ENCODE results near the gene DKK3. TPM values are rescaled to one million over a fixed set of nuclear protein-coding genes. Genes with fewer than 3 reads are reported as not detected.

DKK3 gene
- total and polyA plus RNA-seq, 2 experiments from 2014 or later = 16.8 to 31.1 TPM

DNA sequence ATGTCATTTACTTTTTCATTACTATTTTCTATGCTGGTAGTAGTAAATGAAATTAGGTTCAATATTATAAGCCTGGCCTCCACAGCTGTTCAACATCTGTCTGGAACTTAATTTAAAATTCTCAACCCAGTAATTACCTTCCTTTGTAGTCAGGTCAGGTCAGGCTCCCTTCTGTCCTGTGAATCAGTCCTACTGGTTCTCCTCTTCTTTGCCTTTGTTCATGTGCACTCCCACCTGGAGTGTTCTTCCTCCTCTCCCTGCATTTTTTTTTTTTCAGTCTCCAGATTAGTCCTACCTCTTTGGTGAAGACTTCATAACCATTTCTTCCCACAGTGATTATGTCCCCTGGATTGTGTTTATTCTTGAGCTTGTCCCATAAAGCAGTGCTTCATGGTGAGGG lies 67.9 kb downstream of the DKK3 start:
- peaks cover 7% of the 10 kb centered on the region for H3K4me1 Mint-ChIP-seq
- no peak overlapping the region for H3K4me2 ChIP-seq
- no peak overlapping the region for H3K27ac ChIP-seq (ENCODE audit: low read depth)
- peak; percentile 81 for ATAC-seq
- no peaks in the 10 kb centered on the region for H3K27me3 ChIP-seq (ENCODE audit: insufficient read depth)
- peak; percentile 3 for DNase-seq (ENCODE audit: low spot score)
- no peaks in the 10 kb centered on the region for H3K4me1 ChIP-seq (ENCODE audit: insufficient read depth)
- no peak overlapping the region for H3K4me3 Mint-ChIP-seq
- peaks cover 10% of the 10 kb centered on the region; the same call in 2 of the 3 replicates for H3K36me3 Mint-ChIP-seq (ENCODE audit: low read depth)
- H3K27me3 Mint-ChIP-seq (ENCODE audit: insufficient read depth, low read depth, poor library complexity) = peaks cover 2% of the 10 kb centered on the region
- H2AFZ ChIP-seq = no peak overlapping the region
- no peaks in the 10 kb centered on the region for H3K79me2 ChIP-seq (replicated peaks; ENCODE audit: insufficient read depth)
- peak overlapping the region; percentile 58; the same call in 1 of the 2 replicates for H3K27ac Mint-ChIP-seq
- no peaks in the 10 kb centered on the region for H3F3A ChIP-seq (replicated peaks; ENCODE audit: low read depth)
- H3K9me3 Mint-ChIP-seq = no peaks in the 10 kb centered on the region
- H4K20me1 ChIP-seq (replicated peaks; ENCODE audit: insufficient read depth) = no peaks in the 10 kb centered on the region
- H3K36me3 ChIP-seq (ENCODE audit: insufficient read depth) = no peaks in the 10 kb centered on the region
- TF ChIP-seq STAT1 (IDR thresholded peaks at IDR 0.05; ENCODE audit: unreplicated experiment) (no peak), EZH2 (IDR thresholded peaks at IDR 0.05; ENCODE audit: low read depth, unreplicated experiment) (no peak), NANOG (IDR thresholded peaks at IDR 0.05; ENCODE audit: borderline replicate concordance) (no peak), JUNB (IDR thresholded peaks at IDR 0.05; ENCODE audit: unreplicated experiment) (no peak), POLR2AphosphoS5 (IDR thresholded peaks at IDR 0.05; ENCODE audit: low read depth) (no peak), ZNF114 (CRISPR knock-in tag; IDR thresholded peaks at IDR 0.05) (no peak), CREB1 (CRISPR knock-in tag; IDR thresholded peaks at IDR 0.05; ENCODE audit: low read depth) (no peak), EZH2phosphoT487 (IDR thresholded peaks at IDR 0.05; ENCODE audit: unreplicated experiment) (no peak), ZNF331 (CRISPR knock-in tag; IDR thresholded peaks at IDR 0.05; ENCODE audit: low read depth) (no peak)
- TF ChIP-seq, protein P1, sequence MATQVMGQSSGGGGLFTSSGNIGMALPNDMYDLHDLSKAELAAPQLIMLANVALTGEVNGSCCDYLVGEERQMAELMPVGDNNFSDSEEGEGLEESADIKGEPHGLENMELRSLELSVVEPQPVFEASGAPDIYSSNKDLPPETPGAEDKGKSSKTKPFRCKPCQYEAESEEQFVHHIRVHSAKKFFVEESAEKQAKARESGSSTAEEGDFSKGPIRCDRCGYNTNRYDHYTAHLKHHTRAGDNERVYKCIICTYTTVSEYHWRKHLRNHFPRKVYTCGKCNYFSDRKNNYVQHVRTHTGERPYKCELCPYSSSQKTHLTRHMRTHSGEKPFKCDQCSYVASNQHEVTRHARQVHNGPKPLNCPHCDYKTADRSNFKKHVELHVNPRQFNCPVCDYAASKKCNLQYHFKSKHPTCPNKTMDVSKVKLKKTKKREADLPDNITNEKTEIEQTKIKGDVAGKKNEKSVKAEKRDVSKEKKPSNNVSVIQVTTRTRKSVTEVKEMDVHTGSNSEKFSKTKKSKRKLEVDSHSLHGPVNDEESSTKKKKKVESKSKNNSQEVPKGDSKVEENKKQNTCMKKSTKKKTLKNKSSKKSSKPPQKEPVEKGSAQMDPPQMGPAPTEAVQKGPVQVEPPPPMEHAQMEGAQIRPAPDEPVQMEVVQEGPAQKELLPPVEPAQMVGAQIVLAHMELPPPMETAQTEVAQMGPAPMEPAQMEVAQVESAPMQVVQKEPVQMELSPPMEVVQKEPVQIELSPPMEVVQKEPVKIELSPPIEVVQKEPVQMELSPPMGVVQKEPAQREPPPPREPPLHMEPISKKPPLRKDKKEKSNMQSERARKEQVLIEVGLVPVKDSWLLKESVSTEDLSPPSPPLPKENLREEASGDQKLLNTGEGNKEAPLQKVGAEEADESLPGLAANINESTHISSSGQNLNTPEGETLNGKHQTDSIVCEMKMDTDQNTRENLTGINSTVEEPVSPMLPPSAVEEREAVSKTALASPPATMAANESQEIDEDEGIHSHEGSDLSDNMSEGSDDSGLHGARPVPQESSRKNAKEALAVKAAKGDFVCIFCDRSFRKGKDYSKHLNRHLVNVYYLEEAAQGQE (IDR thresholded peaks at IDR 0.05; ENCODE audit: unreplicated experiment) = no peak
- TF ChIP-seq, protein P2, sequence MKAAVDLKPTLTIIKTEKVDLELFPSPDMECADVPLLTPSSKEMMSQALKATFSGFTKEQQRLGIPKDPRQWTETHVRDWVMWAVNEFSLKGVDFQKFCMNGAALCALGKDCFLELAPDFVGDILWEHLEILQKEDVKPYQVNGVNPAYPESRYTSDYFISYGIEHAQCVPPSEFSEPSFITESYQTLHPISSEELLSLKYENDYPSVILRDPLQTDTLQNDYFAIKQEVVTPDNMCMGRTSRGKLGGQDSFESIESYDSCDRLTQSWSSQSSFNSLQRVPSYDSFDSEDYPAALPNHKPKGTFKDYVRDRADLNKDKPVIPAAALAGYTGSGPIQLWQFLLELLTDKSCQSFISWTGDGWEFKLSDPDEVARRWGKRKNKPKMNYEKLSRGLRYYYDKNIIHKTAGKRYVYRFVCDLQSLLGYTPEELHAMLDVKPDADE (IDR thresholded peaks at IDR 0.05) = no peak
- TF ChIP-seq, protein P3, sequence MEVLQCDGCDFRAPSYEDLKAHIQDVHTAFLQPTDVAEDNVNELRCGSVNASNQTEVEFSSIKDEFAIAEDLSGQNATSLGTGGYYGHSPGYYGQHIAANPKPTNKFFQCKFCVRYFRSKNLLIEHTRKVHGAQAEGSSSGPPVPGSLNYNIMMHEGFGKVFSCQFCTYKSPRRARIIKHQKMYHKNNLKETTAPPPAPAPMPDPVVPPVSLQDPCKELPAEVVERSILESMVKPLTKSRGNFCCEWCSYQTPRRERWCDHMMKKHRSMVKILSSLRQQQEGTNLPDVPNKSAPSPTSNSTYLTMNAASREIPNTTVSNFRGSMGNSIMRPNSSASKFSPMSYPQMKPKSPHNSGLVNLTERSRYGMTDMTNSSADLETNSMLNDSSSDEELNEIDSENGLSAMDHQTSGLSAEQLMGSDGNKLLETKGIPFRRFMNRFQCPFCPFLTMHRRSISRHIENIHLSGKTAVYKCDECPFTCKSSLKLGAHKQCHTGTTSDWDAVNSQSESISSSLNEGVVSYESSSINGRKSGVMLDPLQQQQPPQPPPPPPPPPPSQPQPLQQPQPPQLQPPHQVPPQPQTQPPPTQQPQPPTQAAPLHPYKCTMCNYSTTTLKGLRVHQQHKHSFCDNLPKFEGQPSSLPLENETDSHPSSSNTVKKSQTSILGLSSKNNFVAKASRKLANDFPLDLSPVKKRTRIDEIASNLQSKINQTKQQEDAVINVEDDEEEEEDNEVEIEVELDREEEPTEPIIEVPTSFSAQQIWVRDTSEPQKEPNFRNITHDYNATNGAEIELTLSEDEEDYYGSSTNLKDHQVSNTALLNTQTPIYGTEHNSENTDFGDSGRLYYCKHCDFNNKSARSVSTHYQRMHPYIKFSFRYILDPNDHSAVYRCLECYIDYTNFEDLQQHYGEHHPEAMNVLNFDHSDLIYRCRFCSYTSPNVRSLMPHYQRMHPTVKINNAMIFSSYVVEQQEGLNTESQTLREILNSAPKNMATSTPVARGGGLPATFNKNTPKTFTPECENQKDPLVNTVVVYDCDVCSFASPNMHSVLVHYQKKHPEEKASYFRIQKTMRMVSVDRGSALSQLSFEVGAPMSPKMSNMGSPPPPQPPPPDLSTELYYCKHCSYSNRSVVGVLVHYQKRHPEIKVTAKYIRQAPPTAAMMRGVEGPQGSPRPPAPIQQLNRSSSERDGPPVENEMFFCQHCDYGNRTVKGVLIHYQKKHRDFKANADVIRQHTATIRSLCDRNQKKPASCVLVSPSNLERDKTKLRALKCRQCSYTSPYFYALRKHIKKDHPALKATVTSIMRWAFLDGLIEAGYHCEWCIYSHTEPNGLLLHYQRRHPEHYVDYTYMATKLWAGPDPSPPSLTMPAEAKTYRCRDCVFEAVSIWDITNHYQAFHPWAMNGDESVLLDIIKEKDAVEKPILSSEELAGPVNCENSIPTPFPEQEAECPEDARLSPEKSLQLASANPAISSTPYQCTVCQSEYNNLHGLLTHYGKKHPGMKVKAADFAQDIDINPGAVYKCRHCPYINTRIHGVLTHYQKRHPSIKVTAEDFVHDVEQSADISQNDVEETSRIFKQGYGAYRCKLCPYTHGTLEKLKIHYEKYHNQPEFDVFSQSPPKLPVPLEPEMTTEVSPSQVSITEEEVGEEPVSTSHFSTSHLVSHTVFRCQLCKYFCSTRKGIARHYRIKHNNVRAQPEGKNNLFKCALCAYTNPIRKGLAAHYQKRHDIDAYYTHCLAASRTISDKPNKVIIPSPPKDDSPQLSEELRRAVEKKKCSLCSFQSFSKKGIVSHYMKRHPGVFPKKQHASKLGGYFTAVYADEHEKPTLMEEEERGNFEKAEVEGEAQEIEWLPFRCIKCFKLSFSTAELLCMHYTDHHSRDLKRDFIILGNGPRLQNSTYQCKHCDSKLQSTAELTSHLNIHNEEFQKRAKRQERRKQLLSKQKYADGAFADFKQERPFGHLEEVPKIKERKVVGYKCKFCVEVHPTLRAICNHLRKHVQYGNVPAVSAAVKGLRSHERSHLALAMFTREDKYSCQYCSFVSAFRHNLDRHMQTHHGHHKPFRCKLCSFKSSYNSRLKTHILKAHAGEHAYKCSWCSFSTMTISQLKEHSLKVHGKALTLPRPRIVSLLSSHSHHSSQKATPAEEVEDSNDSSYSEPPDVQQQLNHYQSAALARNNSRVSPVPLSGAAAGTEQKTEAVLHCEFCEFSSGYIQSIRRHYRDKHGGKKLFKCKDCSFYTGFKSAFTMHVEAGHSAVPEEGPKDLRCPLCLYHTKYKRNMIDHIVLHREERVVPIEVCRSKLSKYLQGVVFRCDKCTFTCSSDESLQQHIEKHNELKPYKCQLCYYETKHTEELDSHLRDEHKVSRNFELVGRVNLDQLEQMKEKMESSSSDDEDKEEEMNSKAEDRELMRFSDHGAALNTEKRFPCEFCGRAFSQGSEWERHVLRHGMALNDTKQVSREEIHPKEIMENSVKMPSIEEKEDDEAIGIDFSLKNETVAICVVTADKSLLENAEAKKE (CRISPR knock-in tag; IDR thresholded peaks at IDR 0.05) = no peak
- TF ChIP-seq, protein P4, sequence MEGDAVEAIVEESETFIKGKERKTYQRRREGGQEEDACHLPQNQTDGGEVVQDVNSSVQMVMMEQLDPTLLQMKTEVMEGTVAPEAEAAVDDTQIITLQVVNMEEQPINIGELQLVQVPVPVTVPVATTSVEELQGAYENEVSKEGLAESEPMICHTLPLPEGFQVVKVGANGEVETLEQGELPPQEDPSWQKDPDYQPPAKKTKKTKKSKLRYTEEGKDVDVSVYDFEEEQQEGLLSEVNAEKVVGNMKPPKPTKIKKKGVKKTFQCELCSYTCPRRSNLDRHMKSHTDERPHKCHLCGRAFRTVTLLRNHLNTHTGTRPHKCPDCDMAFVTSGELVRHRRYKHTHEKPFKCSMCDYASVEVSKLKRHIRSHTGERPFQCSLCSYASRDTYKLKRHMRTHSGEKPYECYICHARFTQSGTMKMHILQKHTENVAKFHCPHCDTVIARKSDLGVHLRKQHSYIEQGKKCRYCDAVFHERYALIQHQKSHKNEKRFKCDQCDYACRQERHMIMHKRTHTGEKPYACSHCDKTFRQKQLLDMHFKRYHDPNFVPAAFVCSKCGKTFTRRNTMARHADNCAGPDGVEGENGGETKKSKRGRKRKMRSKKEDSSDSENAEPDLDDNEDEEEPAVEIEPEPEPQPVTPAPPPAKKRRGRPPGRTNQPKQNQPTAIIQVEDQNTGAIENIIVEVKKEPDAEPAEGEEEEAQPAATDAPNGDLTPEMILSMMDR (conservative IDR thresholded peaks at IDR 0.05; ENCODE audit: low read depth in 2 of 2) = no peak
- no peaks in the 10 kb centered on the region for H3K9me2 ChIP-seq (ENCODE audit: insufficient read depth)
- no peak overlapping the region for H3K4me3 ChIP-seq
